GM12878 (cell line): ENCODE measurements around the gene DCC.

Experiments
- ATF2 ChIP-seq: IDR thresholded peaks from 2 replicates; pipeline ENCODE4 v1.6.1; 2012; ENCODE audit warnings: low read length, inconsistent platforms
- BHLHE40 ChIP-seq, 2 experiments: fragments of 450-650 bp in 1 of 2; IDR thresholded peaks; 2 replicates each; pipeline ENCODE4 v1.6.1; 2011 to 2017; ENCODE audit warnings: low read depth in 2 of 2, borderline replicate concordance in 1 of 2, improper control_type of control experiment in 1 of 2, low read length in 1 of 2, mild to moderate bottlenecking in 1 of 2
- CHD2 ChIP-seq: IDR thresholded peaks from 2 replicates; pipeline ENCODE4 v1.6.1; 2011; ENCODE audit warnings: low read depth, low read length, improper control_type of control experiment, borderline replicate concordance
- CTCF ChIP-seq, 3 experiments: IDR thresholded peaks in 2 of 3; conservative IDR thresholded peaks in 1 of 3; 2 replicates each; pipeline ENCODE4 v1.5.1; 2011; ENCODE audit warnings: low read depth in 3 of 3, low read length in 3 of 3, mild to moderate bottlenecking in 3 of 3, control low read depth in 2 of 3, moderate library complexity in 2 of 3, inconsistent platforms in 1 of 3, mixed read lengths in 1 of 3; ENCODE audit not compliant: control insufficient read depth in 2 of 3, insufficient read depth in 1 of 3; ENCODE audit errors: extremely low read depth in 1 of 3
- EP300 ChIP-seq, 2 experiments: fragments of 150-350 bp in 1 of 2; IDR thresholded peaks; 2 replicates each; pipeline ENCODE4 v1.6.1; 2011 to 2012; ENCODE audit warnings: low read depth in 2 of 2, low read length in 2 of 2, borderline replicate concordance in 1 of 2, improper control_type of control experiment in 1 of 2, inconsistent platforms in 1 of 2; ENCODE audit not compliant: control insufficient read depth in 1 of 2
- KAT2A ChIP-seq: conservative IDR thresholded peaks from 2 replicates; pipeline ENCODE4 v1.6.1; 2011; ENCODE audit warnings: low read depth, low read length; ENCODE audit not compliant: control insufficient read depth
- POLR2A ChIP-seq: IDR thresholded peaks from 2 replicates; pipeline ENCODE4 v1.6.1; 2011; ENCODE audit warnings: low read depth, mild to moderate bottlenecking, low read length
- RAD21 ChIP-seq: IDR thresholded peaks from 2 replicates; pipeline ENCODE4 v1.6.1; 2011; ENCODE audit warnings: mild to moderate bottlenecking, low read depth, low read length, moderate library complexity; ENCODE audit not compliant: insufficient read depth
- RAD51 ChIP-seq: fragments of 450-650 bp; IDR thresholded peaks from 2 replicates; pipeline ENCODE4 v1.6.1; 2016; ENCODE audit warnings: moderate library complexity, mild to moderate bottlenecking, inconsistent platforms
- WRNIP1 ChIP-seq: IDR thresholded peaks from 2 replicates; pipeline ENCODE4 v1.6.1; 2011; ENCODE audit warnings: low read depth, low read length, improper control_type of control experiment, borderline replicate concordance
- ZNF217 ChIP-seq: fragments of 450-650 bp; IDR thresholded peaks from 2 replicates; pipeline ENCODE4 v1.6.1; 2017; ENCODE audit warnings: antibody characterized with exemption, mild to moderate bottlenecking

DNA sequence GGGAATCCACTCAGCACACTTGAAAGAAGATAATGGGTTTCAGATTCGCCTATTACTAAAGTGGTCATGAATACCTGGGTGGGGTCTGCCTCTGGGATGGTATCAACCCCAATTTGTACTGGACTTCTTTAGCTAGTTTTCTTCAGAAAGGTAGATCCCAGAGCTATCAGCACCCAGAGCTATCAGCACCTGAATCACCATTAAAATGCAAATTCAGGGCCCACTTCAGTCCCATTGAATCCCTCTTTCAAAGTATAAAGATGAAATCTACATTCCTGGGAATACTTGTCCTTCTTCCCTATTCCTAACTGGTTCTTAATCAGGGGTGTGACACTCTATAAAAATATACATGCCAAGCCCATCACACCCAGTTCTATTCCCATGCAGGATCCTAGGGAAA is 914.3 kb downstream of the DCC start:
- TF ChIP-seq CTCF (IDR thresholded peaks at IDR 0.05 in 2 of 3, conservative IDR thresholded peaks at IDR 0.05 in 1 of 3; ENCODE audit: control insufficient read depth in 2 of 3, extremely low read depth in 1 of 3, insufficient read depth in 1 of 3, low read depth in 3 of 3, low read length in 3 of 3) = no peak
- TF ChIP-seq RAD21 = no peak
- no peak for TF ChIP-seq BHLHE40 (IDR thresholded peaks at IDR 0.05; ENCODE audit: borderline replicate concordance in 1 of 2, low read depth in 2 of 2, low read length in 1 of 2)
- no peak for TF ChIP-seq WRNIP1
- no peak for TF ChIP-seq RAD51
- no peak for TF ChIP-seq POLR2A
- TF ChIP-seq ATF2 = no peak
- no peak for TF ChIP-seq CHD2
- TF ChIP-seq EP300 (IDR thresholded peaks at IDR 0.05; ENCODE audit: borderline replicate concordance in 1 of 2, control insufficient read depth in 1 of 2, low read depth in 2 of 2, low read length in 2 of 2) = no peak
- no peak for TF ChIP-seq KAT2A
- no peak for TF ChIP-seq ZNF217
